ENCODE measurements around the gene ANO1.

Gene ANO1

GRCh38 chr11:70097783-70098563 lies 19.9 kb downstream of the ANO1 start (continued):
- TF ChIP-seq ARNTL (CRISPR knock-in tag; IDR thresholded peaks at IDR 0.05; ENCODE audit: borderline replicate concordance, low read depth) (no peak), GLIS3 (CRISPR knock-in tag; IDR thresholded peaks at IDR 0.05) (no peak), CSRNP3 (CRISPR knock-in tag; IDR thresholded peaks at IDR 0.05) (no peak), ZC3H10 (CRISPR knock-in tag; IDR thresholded peaks at IDR 0.05) (no peak), ZFP30 (CRISPR knock-in tag; IDR thresholded peaks at IDR 0.05) (no peak), BACH2 (CRISPR knock-in tag; IDR thresholded peaks at IDR 0.05; ENCODE audit: borderline replicate concordance) (no peak), PATZ1 (CRISPR knock-in tag; IDR thresholded peaks at IDR 0.05; ENCODE audit: borderline replicate concordance) (no peak), ISL1 (CRISPR knock-in tag; IDR thresholded peaks at IDR 0.05) (no peak), ZNF70 (CRISPR knock-in tag; IDR thresholded peaks at IDR 0.05) (no peak), PPARA (CRISPR knock-in tag; IDR thresholded peaks at IDR 0.05; ENCODE audit: borderline replicate concordance) (no peak)

GRCh38 chr11:70098936-70099335 lies 20.8 kb downstream of the ANO1 start:
- no peak for ATAC-seq
- no peak for TF ChIP-seq ESRRG (CRISPR knock-in tag; IDR thresholded peaks at IDR 0.05)
- no peak for TF ChIP-seq PATZ1 (CRISPR knock-in tag; IDR thresholded peaks at IDR 0.05; ENCODE audit: borderline replicate concordance)
- TF ChIP-seq CSDC2 (CRISPR knock-in tag; IDR thresholded peaks at IDR 0.05), result no peak
- TF ChIP-seq SNAI2 (CRISPR knock-in tag; IDR thresholded peaks at IDR 0.05), result no peak
- no peak for TF ChIP-seq RARB (CRISPR knock-in tag; IDR thresholded peaks at IDR 0.05)
- no peak for TF ChIP-seq TOX (CRISPR knock-in tag; IDR thresholded peaks at IDR 0.05; ENCODE audit: borderline replicate concordance)
- no peak for TF ChIP-seq TCF4 (CRISPR knock-in tag; IDR thresholded peaks at IDR 0.05; ENCODE audit: borderline replicate concordance)
- no peak for TF ChIP-seq ZC3H10 (CRISPR knock-in tag; IDR thresholded peaks at IDR 0.05)
- no peak for TF ChIP-seq POU6F1 (CRISPR knock-in tag; IDR thresholded peaks at IDR 0.05; ENCODE audit: borderline replicate concordance, low read depth)
- no peak for TF ChIP-seq OSR1 (CRISPR knock-in tag; IDR thresholded peaks at IDR 0.05)
- TF ChIP-seq ZFP30 (CRISPR knock-in tag; IDR thresholded peaks at IDR 0.05), result no peak
- no peak for TF ChIP-seq ZFP3 (CRISPR knock-in tag; IDR thresholded peaks at IDR 0.05)
- TF ChIP-seq ISL1 (CRISPR knock-in tag; IDR thresholded peaks at IDR 0.05), result no peak
- TF ChIP-seq TSHZ2 (CRISPR knock-in tag; IDR thresholded peaks at IDR 0.05), result no peak
- no peak for TF ChIP-seq ZNF70 (CRISPR knock-in tag; IDR thresholded peaks at IDR 0.05)
- TF ChIP-seq CREB5 (CRISPR knock-in tag; IDR thresholded peaks at IDR 0.05; ENCODE audit: low read depth), result no peak
- no peak for TF ChIP-seq ZNF565 (CRISPR knock-in tag; conservative IDR thresholded peaks at IDR 0.05; ENCODE audit: low read depth)
- no peak for TF ChIP-seq ZNF8 (CRISPR knock-in tag; IDR thresholded peaks at IDR 0.05)
- TF ChIP-seq BACH2 (CRISPR knock-in tag; IDR thresholded peaks at IDR 0.05; ENCODE audit: borderline replicate concordance), result no peak
- no peak for TF ChIP-seq ARNTL (CRISPR knock-in tag; IDR thresholded peaks at IDR 0.05; ENCODE audit: borderline replicate concordance, low read depth)

All from SK-N-SH treated with all-trans-retinoic acid at 6 μM for 48 hours (cell line).